Activated gamma-delta T cell treated with anti-CD3 and anti-CD28 coated beads, Interleukin-2, amount 50 U/mL, for 16 hours (primary cell): ENCODE measurements around the gene DCTN1.

ENCODE experiments used
- DNase-seq: peaks from one replicate; pipeline ENCODE4 v3.0.0-alpha.2; 2020; ENCODE audit warnings: low read depth

DCTN1 gene

GRCh38 chr2:74321737-74322136, 58.4 kb downstream of the DCTN1 start:
- no peak for DNase-seq

GRCh38 chr2:74317701-74318100, 62.4 kb downstream of the DCTN1 start:
- DNase-seq, result no peak

- DNase-seq, result no peak
Measured at GRCh38 chr2:74316627-74317295, 63.4 kb downstream of the DCTN1 start.

GRCh38 chr2:74314107-74314506, 66.0 kb downstream of the DCTN1 start:
- no peak for DNase-seq

- no peak for DNase-seq
Measured at GRCh38 chr2:74313497-74313896, 66.6 kb downstream of the DCTN1 start.

- no peak for DNase-seq
Measured at GRCh38 chr2:74312913-74313312, 67.2 kb downstream of the DCTN1 start.
